Measurements from ENCODE around the gene IFNL2.
"Not testable (repeated sequence)": the region's sequence is repeated elsewhere in the genome, so short reads cannot be mapped to it uniquely, and the experiment has no call there.

The IFNL2 gene

DNA sequence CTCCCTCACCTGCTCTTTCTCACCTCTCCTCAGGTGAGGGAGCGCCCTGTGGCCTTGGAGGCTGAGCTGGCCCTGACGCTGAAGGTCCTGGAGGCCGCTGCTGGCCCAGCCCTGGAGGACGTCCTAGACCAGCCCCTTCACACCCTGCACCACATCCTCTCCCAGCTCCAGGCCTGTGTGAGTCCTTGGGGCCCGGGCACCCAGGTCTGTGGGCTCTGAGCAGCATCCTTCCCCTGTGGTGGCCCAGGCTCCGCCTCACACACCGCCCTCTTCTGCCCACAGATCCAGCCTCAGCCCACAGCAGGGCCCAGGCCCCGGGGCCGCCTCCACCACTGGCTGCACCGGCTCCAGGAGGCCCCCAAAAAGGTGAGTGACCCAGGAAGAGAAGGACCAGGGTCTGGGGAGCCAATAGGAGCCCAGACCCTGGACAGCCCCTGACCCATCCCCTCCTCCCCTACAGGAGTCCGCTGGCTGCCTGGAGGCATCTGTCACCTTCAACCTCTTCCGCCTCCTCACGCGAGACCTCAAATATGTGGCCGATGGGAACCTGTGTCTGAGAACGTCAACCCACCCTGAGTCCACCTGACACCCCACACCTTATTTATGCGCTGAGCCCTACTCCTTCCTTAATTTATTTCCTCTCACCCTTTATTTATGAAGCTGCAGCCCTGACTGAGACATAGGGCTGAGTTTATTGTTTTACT is 29.9 kb downstream of the IFNL2 start:
- no peak for DNase-seq

DNA sequence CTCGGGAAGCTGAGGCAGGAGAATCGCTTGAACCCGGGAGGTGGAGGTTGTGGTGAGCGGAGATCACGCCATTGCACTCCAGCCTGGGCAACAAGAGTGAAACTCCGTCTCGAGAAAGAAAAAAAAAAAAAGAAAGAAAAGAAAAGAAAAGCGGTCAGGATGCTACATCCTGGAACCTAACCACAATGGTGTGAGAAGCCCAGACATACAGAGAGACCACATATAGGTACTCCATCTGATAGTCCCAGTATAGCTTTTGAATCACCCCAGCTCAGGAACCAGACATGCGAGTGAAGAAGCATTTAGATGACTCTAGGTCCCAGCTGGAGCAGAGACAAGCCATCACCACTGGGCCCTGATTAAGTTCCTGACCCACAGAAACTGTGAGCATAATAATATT is 31.2 kb downstream of the IFNL2 start:
- DNase-seq: no peak

DNA sequence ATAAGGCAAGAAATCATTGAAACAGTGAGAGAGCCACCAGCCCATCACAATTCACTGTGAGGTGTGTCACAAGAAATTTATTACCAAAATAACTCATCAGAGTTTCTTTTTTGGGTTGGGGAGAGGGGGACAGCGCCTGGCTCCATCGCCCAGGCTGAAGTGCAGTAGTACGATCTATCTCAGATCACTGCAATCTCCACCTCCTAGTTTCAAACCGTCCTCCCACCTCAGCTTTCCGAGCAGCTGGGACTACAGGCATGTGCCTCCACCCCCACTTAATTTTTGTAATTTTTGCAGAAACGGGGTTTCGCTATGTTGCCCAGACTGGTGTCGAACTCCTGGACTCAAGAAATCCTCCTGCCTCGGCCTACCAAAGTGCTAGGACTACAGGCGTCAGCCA is 31.6 kb downstream of the IFNL2 start:
- DNase-seq: no peak

DNA sequence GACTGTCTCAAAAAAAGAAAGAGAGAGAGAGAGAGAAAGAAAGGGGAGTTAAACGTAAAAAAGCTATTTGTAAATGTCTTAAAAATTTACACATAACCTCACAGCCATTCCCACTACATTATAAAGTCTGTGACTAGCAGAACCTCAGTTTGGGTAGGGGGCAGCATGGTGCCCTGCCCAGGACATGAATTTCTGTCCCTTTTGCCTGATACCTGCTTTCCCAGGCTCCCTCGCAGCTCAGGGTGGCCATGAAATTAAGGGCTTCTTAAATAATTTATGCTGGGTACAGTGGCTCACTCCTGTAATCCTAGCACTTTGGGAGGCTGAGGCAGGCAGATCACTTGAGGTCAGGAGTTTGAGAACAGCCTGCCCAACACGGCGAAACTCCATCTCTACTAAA is 32.8 kb downstream of the IFNL2 start:
- DNase-seq: no peak

DNA sequence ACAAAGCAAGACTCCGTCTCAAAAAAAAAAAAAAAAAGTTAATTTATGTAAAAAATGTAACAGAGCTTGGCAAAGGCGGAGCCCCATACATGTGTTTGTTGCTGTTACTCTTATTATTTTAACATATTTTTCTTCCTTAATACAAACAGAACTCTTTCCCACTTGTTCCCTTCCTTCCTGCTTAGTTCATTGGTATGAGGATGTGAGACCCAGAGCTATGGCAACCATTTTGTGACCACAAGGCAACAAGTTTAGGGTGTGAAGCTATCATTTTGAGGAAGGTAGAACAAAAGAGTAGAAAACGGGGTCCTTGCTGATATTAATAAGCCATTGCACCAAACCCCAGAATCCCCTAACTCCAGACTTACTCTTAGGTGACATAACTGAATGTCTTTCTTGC is 33.4 kb downstream of the IFNL2 start:
- no peak for DNase-seq

DNA sequence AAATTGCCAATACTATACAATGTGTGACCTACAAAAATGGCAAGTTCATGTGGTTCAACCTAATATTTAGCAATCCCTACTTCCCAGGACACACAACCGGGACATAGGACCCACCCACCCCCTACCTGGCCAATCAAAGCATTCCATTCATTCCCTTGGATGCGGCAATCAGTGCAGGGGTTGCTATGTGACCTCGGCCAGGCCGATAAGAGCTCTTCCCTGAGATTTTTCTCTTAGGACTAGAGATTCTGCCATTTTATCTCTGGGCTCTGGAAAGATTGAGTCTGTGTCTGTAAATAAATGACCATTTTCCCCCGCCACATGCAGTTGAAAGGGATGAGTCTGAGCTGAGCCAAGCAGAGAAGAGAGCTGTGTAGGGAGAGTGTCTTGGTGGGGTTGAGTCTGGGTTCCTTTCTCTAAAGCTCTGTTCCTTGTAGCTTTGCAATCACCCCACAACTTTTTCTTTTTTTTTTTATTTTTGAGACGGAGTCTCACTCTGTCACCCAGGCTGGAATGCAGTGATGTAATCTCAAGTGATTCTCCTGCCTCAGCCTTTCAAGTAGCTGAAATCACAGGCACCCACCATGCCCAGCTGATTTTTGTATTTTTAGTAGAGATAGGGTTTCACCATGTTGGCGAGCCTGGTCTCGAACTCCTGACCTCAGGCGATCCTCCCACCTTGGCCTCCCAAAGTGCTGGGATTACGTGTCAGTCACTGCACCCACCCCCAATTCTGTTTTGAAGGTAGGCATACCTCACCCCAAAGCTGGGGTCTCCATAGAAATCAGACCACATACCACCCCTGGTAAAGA is 35.4 kb downstream of the IFNL2 start:
- DNase-seq: no peak

DNA sequence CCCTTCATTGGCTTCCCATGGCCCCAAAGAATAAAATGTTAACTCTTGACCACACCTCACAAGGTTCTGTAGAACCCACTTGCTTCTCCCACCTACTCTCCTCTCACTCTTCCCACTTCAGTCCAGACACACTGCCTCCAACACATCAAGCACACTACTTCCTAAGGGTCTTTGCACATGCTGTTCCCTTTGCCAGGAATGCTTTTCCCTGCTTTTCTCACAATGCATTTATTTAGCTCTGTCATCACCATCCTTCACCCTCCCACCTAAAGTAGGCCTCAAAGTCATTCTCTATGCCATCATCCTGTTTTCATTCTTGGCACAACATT is 36.0 kb downstream of the IFNL2 start:
- DNase-seq: no peak

DNA sequence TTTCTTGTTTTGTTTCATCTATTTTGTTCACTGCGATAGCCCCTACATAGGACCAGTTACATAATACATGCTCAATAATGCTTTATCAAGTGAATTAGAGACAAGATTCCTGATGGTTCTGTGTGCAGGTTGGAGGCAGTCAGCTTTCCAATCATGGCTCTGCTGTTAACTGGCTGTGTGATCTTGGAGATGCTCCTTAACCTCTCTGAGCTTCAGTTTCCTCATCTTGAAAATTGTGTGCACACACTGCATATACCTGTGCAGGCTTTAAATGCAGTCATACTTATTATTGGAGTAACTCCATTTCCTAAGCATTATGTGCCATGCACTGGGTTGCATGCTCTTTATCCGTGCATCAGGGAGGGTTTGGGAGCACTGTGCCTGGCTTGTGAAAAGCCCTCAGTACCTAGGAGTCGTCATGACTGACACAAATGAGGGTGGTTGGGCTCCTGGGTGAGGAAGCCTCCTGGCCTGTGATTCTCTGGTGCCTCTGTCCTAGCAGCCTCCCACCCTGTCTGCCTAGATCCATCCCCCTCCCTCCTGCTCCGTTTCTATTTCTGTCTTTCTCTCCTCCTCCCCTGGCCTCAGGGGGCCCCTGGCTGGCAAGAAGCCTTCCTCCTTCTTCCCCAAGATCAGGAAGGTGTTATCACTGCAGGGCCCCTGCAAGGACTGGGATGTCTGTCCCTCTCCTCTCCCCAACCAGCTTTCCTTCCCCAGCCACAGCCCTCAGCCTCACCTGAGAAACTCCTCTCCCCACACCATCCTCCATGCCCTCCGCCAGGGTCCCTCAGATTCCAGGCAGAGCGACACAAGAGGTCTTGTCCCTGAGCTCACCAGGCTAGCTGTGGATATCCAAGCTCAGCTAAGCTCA is 36.7 kb downstream of the IFNL2 start:
- no peak for DNase-seq

DNA sequence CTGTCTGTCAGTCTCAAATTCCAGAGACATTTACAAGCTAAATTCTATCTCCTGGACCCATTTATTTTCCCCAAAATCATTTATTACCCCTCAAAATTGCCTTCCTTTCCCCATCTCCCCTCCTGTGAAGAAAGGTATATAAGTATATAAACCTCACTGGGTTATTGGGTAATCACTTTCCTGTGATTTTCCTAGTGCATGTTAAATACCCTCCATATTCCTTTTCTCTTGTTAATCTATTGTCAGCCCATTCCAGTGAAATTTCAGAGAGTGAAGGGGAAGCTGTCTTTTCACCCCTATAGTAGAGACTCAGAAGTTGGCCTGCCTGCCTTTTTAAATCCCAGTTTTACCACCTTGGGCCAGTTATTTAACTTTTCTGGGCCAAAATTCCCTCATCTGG is 37.9 kb downstream of the IFNL2 start:
- no peak for DNase-seq

DNA sequence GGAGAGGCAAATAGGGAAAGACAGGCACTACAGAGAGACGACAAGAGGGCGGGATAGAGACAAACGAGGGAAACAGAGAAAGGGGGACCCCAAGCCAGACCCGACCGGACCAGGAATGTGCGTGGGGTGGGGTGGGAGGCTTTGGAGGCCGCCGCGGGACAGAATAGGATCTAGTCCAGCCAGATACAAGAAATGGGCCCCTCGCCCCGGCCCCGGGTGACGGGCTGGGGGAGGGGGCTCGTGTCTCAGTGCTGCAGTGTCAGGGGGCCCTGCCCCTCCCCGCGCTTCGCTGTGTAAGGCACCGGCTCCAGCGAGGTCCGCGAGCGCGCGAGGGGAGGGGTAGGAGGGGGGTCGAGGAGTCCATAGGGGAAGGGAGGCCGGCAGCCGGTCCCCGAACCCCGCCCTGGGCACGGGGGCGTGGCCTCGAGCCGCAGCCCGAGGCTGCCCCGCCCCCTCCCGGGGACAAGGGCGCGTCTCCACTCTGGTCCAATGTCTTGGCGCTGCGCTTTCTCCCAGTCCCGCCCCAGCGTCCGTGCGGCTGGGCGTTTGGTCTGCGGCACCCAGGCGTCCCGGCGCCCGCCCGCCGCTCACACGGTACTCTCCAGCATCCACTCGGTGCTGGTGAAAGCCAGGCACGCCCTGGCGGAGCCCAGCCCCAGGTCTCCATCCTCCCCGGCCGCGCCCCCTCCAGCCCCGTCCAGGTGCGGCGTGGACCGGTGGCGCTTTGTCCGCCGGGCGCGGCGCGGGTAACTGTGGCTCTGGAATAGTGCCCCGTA is 39.0 kb downstream of the IFNL2 start:
- DNase-seq: no peak

DNA sequence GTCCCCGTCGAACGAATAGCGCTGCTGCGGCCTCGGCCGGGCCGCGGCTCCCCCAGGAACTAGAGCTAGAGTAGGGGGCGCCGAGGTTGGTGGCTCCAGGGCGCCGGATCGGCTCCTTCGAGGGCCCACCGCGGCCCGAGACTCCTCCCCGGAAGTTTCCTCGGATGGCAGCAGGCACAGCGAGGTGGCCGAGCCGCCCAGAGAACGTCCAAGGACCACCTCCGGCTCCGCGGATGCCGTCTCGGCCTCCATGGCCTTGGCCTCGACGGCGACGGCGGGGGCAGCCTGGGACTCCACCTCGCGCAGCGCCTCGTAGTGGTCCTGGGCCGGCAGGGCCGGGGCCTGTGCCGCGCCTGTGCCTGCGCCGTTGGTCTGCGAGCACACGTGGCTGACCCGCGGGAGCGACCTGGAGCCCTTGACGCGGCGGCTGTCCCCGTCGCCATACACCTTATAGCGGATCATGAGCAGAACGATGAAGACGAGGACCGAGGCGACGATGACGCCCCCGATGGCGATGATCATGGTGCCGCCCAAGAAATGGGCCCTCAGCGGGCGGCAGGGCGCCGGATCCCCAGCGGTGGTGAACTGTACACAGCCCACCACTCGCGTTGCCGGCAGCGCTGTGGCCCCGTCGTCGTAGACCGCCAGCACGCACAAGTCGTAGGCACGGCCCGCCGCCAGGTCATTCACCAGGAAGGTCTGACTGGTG is 39.8 kb downstream of the IFNL2 start:
- no peak for DNase-seq

DNA sequence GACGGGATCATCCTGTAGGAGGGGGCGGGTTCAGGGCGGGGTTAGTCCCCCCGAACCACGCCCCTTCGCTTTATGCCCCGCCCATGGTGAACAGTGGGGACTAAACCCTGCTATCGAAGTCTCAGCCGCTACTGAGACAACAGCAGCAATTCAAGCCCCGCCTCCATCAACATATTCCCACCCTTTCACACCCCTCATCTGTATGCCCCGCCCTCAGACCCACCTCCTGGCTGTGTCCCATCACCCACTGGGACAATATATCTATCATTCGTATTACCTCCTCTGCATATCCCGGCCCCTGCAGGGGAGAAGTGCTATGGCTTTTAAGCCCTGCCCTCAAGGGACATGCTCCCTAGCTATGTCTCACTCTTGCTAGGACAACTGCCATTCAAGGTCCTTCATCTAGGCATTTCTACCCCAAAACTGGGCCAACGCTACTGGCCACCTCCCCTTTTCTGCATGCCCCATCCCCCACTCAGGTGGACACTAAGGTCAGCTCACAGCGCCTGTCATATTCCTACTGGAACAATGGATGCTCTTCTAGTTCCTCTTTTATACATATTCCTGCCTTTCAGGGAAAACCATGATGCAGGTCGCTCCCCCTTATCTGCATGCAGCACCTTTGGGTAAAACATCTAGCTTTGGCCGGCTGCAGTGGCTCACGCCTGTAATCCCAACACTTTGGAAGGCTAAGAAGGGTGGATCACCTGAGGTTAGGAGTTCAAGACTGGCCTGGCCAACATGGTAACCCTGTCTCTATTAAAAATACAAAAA is 40.5 kb downstream of the IFNL2 start:
- DNase-seq: no peak

DNA sequence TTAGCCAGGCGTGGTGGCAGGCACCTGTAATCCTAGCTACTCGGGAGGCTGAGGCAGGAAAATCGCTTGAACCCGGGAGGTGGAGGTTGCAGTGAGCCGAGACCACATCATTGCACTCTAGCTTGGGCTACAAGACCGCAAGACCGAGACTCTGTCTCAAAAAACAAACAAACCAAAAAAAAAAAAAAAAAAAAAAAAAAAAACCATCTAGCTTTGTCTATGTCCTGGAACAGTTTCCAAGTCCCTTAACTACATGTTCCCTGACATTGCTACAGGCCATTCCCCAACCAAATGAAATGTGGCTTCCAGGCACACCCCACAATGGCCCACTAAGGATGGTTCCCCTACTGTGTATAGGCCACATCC is 41.1 kb downstream of the IFNL2 start:
- not testable (repeated sequence) for DNase-seq

DNA sequence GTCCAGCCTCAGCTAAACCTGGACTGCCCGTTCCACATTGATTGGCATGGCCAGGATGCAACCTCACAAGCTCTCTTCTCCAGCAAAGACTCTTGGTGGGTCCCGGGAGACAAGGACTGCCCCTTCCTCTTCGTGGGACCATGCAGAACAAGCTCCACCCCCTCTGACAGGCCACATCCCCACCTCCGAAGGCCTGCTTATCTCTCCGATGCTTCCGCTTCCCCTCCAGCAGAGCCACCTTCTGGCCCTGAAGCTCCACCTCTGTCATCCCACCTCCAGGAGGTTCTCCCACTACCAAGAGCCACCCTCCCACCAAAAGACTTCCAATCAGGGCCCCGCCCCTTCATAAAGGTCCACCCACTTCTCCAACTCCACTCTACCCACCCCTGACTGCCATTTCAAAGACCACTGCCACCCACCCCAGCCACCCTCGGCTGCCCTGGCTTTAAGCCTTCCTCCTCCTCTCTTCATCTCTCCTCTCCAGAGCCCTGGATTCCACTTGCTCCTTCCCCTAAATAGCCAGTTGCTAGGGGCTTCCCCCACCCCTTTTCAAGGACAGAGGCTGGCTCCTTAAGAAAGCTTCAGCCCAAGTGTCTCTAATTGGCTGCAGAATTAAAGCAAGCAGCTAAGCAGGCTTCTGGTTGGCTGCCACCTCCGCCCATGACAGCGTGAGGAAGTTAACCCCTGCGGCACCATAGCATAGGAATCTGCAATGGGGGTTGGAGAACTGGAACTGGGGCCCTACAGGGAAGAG is 42.5 kb downstream of the IFNL2 start:
- no peak for DNase-seq

DNA sequence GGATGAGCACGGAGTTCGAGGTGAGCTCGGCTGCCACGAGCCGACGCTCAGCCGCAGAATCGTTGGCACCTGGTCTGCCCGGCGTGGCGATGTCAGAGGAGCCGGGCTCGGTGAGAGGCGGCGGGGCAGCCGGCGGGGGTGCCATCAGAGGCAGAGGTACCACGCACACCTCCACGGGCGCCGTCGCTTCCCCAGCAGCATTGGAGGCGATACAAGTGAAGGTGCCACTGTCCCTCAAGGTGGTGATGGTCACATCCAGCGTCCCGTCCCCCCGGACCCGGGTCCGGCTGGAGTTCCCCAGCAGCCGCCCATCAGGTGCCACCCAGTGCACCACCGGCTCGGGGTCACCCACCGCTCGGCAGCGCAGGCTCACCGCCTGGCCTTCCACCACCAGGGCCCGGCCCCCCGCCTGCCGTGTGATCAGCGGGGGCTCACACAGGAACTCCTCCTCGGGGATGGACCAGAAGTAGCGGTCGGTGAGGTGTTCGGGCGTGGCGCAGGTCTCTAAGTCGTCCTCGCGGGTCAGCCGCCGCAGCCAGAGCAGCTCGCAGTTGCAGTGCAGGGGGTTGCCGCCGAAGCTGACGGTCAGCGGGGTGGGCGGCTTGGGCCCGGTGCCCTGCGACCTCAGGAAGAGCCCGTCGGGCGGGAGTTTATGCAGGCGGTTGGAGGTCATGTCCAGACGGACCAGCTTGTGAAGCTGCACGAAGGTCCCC is 46.0 kb downstream of the IFNL2 start:
- no peak for DNase-seq

DNA sequence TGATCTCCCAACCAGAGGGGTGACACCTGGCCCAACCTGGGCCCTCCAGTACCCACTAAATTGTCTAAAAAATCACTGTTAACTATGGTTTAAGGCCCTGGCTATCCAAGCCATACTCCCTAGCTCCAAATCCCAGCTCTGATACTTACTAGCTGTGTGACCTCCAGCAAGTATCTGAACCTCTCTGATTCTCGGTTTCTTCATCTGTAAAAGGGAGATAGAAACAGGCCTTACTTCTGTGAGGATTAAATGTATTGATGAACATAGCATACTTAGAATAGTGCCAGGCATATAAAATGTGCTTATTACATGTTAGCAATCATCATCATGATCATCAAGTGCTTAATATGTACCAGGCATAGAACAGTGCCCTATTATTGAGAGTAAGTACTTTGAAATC is 47.7 kb downstream of the IFNL2 start:
- DNase-seq: no peak

DNA sequence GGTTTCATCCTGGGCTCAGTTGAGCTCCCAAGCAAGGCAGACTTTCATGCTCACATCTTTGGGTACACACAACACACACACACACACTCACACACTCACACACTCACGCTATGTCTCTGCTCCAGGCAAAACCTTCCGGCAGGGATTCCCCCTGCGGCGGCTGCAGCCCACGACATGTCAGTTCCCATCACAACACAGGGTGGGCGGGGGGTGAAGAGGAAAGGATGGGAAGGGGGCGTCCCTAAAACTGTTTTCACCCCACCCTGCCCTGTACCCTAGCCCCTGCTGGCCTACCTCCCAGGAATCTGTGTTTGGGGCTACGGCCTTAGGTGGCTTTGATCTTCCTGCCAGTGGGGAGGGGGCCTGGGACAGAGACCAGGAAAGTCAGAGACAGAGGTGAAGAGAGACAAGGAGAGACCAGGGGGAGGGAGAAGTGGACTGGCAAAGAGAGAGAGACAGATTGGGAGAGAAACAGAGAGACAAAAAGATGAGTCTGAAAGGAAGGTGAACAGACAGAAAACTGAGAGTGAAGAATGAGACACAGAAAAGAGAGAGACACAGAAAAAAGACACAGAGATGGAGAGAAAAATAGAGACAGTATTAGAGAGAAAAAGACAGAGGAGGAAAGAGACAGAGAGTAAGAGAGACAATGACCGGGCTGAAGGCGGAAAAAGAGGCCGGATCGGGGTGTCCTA is 48.6 kb downstream of the IFNL2 start:
- no peak for DNase-seq

DNA sequence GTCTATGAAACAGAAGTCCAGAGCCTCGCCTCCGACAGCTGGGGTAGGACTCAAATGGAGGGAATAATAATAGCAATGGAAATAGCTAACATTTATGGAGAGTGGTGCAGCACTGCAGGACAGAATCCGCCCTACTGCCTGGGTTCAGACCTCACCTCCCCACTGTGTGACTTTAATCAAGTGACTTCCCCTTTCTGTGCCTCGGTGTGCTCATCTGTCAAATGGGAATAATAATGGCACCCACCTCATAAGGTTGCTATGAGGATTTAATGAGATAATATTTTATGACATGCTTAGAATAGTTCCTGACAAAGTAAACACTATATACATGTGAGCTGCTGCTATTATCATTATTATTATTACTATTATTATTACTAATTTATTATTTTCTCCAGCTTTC is 49.3 kb downstream of the IFNL2 start:
- DNase-seq: no peak

DNA sequence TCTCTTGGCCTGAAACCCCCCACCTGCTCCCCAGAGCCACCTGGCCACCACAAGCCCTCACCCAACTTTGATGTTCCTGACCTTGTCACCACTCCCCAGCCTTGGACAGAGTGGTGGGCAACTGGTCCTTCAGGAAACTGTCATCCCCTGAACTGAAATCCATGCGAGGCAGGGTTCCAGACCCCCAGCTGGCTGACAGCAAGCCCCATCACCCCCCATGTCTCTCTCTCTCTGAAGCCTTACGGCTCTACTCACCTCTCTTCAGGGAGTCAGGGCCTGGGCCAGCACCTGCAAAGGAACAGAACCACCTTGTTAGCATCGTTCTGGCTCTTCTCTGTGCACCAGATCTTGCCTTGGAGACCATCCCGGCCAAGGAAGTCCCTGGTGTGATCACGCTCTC is 49.9 kb downstream of the IFNL2 start:
- no peak for DNase-seq

DNA sequence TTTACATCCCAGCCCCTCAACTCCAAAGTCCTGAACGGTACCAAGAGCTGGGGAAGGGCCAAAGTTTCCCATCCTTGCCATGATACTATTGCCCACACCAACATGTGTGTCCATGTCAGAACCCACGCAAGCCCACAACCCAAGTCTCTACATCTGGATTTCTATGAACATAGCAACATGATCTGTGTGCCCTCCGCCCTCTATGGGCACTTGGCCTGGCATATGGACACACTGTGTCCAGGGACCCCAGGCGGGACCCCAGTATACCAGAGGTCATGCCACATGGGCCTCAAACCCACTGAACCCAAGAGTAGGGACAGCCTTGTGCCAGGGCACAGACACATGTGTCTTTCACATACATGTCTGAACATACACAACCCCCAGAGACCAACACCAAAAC is 50.5 kb downstream of the IFNL2 start:
- DNase-seq: no peak
